Retina (tissue), 1 donor: ENCODE measurements around the gene BLOC1S1.
A peak's percentile ranks its signal among the peaks of the same experiment; 100 is the strongest.

Experiments used
- DNase-seq: peaks from one replicate; pipeline ENCODE4 v3.0.0-alpha.2; 2016

BLOC1S1 gene

GRCh38 chr12:55695349-55695748, 20.5 kb upstream of the BLOC1S1 start:
- DNase-seq, result no peak

DNA sequence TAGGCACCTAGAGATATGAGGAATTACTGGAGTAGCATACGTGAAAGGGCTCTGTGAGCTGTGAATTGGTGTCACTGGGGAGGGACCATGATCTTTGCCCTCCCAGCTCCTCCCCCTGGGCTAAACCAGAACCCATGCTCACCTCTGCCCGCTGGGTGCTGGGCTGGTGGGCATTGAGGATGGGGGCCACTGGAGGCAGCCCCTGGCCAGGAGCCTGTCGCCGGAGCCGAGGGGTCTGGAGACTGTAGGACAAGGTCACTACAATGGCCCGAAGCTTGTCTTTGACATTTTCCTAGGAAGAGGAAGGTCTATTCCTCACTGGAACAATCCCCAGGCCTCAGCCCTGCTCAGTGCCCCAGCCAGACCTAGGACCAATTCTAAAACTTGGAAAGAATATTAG, 19.7 kb upstream of the BLOC1S1 start:
- no peak for DNase-seq

GRCh38 chr12:55696796-55697462, 18.9 kb upstream of the BLOC1S1 start:
- DNase-seq, result no peak

DNA sequence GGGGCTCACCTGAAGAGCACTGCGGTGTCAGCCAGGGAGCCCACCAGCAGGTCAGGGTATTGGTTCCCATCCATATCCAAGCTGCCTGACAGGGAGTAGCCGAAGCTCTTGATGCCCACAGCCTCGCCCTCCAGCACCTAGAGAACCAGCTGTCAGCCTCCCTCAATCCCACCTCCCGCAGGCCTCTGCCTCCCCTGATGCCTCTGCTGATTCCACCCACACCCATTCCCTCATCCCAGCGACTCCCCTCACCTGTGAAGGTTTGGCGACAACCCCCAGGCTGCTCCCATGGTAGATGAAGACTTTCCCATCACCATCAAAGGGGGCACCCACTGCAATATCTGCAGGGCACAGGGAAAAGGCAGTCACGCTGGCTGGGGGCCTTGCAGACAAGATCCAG, 18.2 kb upstream of the BLOC1S1 start:
- no peak for DNase-seq

DNA sequence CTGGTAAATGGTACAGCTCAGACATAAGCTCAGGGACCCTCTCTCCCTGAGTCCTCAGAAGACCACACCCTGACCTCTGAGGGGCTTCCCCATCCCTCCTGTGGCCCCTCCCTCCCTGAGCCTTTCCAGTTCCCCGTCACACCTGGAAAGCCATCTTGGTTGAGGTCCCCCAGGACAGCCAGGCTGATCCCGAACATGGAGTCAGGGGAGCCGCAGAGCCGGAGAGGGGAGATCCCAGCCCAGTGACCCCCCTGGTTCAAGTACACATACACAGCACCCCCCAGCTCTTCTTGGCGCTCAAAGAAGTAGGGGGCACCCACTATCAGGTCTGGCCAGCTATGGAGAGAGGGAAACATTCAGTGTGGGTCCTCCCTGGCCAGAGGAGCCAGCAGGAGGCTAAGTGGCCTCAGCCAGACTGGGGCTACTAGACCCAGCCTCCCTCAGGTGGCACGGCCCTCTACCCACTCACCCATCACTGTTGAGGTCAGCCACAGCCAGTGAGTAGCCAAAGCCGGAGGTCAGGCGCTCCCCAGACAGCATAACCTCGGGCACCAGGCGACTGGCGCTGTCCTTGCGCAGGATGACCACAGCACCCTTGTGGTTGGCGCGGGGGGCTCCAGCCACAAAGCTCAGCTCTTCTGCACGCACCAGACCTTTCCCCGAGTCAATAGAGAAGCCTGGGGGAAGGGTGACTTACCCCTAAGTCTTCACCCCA, 17.4 kb upstream of the BLOC1S1 start:
- no peak for DNase-seq

DNA sequence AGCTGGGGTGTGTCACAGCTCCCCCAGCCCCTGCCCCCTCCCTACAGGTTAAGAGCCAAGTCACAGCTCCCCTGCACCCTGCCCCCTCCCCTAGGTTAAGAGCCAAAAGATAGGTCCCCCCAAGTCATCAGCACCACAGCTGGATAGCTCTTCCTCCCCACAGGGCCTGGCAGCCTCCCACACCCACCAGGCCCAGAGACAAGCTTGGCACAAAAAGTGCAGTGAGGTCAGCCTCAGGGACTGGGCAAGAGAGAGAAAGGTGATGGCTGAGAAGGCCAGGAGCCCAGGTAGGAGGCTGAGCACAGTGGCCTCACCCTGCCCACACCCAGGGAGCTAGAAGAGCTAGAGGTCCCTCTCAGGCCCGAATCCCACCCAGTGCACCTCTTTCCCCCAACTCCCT, 16.9 kb upstream of the BLOC1S1 start:
- DNase-seq, result no peak

GRCh38 chr12:55699471-55700055, 16.3 kb upstream of the BLOC1S1 start:
- DNase-seq, result no peak

GRCh38 chr12:55700255-55701018, 15.4 kb upstream of the BLOC1S1 start:
- no peak for DNase-seq

DNA sequence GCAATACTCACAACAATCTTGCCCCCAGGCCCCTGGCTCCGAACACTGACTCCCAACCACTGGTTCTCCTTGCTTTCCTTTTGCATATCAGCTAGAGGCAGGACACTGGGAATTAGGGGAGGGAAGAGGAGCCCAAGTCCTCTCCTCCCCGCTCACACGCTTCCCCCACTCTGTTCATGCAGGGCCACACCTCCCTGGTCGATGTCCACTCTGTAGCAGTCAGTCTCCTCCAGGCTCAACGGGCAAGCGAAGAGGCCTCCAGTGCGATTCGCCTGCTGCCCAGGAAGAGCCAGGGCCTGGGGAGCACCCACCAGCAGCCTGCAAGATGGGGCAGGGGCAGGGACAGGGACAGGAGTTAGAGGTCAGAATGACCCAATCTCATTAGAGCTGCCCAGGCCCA, 13.0 kb upstream of the BLOC1S1 start:
- DNase-seq, result no peak

- no peak for DNase-seq
Measured at GRCh38 chr12:55703288-55703687, 12.6 kb upstream of the BLOC1S1 start.

- no peak for DNase-seq
Measured at GRCh38 chr12:55703901-55704761, 11.7 kb upstream of the BLOC1S1 start.

GRCh38 chr12:55704824-55705718, 10.8 kb upstream of the BLOC1S1 start:
- peak; percentile 37 for DNase-seq

GRCh38 chr12:55705782-55706402, 10.0 kb upstream of the BLOC1S1 start:
- DNase-seq, result no peak

DNA sequence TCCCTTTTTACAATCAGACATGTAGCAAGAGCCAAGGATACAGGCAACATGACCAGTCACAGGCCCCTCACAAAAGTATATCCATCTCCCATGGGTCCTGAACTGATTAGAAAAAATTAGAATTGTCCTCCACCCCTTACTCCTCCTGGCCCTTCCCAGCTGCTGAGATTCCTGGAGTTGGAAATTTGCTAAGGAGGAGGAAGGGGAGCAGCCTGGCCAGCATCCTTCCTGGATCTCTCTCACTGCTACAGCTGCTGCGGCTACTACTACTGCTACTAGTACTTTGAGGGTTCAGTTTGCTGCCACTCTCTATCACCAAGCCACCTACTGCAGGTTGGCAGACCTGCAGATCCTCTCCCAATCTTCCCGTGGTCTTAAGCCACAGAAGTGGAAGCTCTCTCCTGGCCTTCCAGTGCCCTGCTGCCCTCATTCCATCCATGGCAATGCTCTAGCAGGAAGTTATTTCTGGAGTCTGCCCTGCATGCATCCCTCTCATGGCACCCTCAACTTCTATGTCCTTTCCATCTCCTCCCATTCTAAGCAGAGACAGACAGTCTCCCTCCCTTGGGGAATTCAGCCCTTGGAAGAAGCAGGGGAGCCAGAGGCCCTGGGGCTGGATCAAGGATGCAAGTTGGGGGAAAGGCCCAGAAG, 9.2 kb upstream of the BLOC1S1 start:
- DNase-seq, result no peak

- no peak for DNase-seq
Measured at GRCh38 chr12:55707219-55707671, 8.6 kb upstream of the BLOC1S1 start.

- peak; percentile 77 for DNase-seq
Measured at GRCh38 chr12:55707841-55708694, 7.8 kb upstream of the BLOC1S1 start, which contains the start of gene ITGA7. Gene ITGA7, minus strand, starts transcription at chr12:55707904. Its CDS starts 222 bp downstream, at chr12:55707682.

DNA sequence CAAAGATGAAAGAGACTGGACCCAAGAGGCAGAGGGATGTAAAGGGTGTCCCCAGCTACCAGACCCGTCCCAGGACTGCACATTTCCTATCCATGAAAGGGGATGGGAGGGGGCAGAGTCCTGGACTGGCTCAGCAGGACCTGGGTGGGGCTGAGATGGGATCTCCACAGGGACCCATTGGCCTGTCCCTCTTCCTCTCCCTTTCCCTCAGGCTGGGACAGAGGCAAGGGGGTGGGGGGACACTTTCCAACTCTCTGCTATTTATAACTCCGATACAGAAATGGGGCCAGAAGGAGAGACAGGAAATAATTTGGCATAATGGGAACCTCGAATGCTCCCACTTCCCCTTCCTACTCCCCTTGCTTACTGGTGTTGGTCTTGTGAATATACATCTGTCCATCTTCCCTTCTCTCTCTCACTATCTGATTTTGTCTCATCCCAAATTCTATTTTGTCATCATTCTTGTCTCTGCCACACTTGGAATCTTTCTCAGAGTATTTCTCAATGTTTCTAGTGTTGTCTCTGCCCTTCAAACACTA, 7.1 kb upstream of the BLOC1S1 start:
- DNase-seq, result no peak

GRCh38 chr12:55711786-55712553, 3.9 kb upstream of the BLOC1S1 start:
- DNase-seq, result no peak
